Tibial artery (tissue), 4 donors: ENCODE results near the gene TMIE.

ENCODE experiments used
- DNase-seq, 2 donors: peaks; one replicate each; pipeline ENCODE4 v3.0.0-alpha.2; 2019
- H3K27ac ChIP-seq, 2 donors: fragments of 200-600 bp; sonication (generic) in 1 of 2; 1 replicate in 1 of 2; 2 replicates in 1 of 2; pipeline ENCODE4 v1.5.1; 2018 to 2019; ENCODE audit warnings: mild to moderate bottlenecking in 1 of 2
- H3K27me3 ChIP-seq, 2 donors: fragments of 200-600 bp; sonication (generic) in 1 of 2; one replicate each; pipeline versions ENCODE4 v1.5.1 to v1.6.0; 2016 to 2019
- H3K36me3 ChIP-seq, 3 donors: fragments of 200-600 bp; sonication (generic) in 2 of 3; one replicate each; pipeline ENCODE4 v1.5.1; 2016 to 2019; ENCODE audit warnings: mild to moderate bottlenecking in 2 of 3
- H3K4me1 ChIP-seq, 4 donors: fragments of 200-600 bp; sonication (generic) in 2 of 4; 1 replicate in 3 of 4; 2 replicates in 1 of 4; pipeline ENCODE4 v1.5.1; 2016 to 2019
- H3K4me3 ChIP-seq, 2 donors: fragments of 200-600 bp; sonication (generic) in 1 of 2; 1 replicate in 1 of 2; 2 replicates in 1 of 2; pipeline ENCODE4 v1.5.1; 2018 to 2019; ENCODE audit warnings: mild to moderate bottlenecking in 2 of 2
- H3K9me3 ChIP-seq, 3 donors: fragments of 200-600 bp; sonication (generic) in 1 of 3; one replicate each; pipeline ENCODE4 v1.5.1; 2016 to 2019
- CTCF ChIP-seq, 2 experiments: fragments of 200-600 bp in 1 of 2; fragments of 450-650 bp in 1 of 2; IDR thresholded peaks; one replicate each; pipeline ENCODE4 v1.5.1; 2017 to 2019; ENCODE audit warnings: antibody characterized with exemption in 2 of 2, mild to moderate bottlenecking in 1 of 2, moderate library complexity in 1 of 2
- intact Hi-C: fragments of 100-400 bp; cut with DNase I; formaldehyde crosslinking; loops from one replicate; pipeline ENCODE4 v1.15.0; 2023; ENCODE audit warnings: low total_unique reads

TMIE gene

GRCh38 chr3:46670891-46671427 lies 30.2 kb upstream of the TMIE start:
- Histone ChIP-seq H3K4me3 (no peak overlapping the region), H3K27me3 (peaks cover 0 to 3% of the 10 kb centered on the region in 2 donors), H3K9me3 (no peaks in the 10 kb centered on the region), H3K27ac (no peak overlapping the region), H3K4me1 (no peaks in the 10 kb centered on the region), H3K36me3 (peaks cover 7 to 53% (median 8%) of the 10 kb centered on the region in 3 donors)
- peak in 1 of 2 donors; percentile 39 for DNase-seq
- no peak for TF ChIP-seq CTCF (IDR thresholded peaks at IDR 0.05)
- intact Hi-C loops, result no loop called here

- no peak overlapping the region for H3K4me3 ChIP-seq
- H3K36me3 ChIP-seq, result peaks cover 7 to 60% (median 8%) of the 10 kb centered on the region in 3 donors
- no peaks in the 10 kb centered on the region for H3K27me3 ChIP-seq
- TF ChIP-seq CTCF (IDR thresholded peaks at IDR 0.05), result no peak
- no peak overlapping the region for H3K27ac ChIP-seq
- intact Hi-C loops, result no loop called here
- DNase-seq, result peak; percentile 16 to 50
- H3K4me1 ChIP-seq, result no peaks in the 10 kb centered on the region
- H3K9me3 ChIP-seq, result no peaks in the 10 kb centered on the region
Measured at GRCh38 chr3:46671541-46672348, 29.4 kb upstream of the TMIE start.

DNA sequence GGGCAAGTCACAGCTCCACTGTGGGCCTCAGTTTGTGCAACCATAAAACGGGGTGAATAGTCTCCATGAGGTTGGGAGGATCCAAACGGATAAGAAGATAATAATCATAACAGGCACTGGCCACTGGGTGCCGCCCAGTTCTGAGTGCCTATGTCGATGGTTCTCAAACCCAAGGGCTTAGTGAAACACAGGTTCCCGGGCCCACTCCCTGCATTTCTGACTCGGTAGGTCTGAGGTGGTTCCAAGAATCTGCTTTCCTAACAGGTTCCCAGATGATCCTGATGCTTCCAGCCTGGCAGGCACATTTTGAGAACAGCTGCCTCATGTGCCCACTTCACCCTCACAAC lies 28.9 kb upstream of the TMIE start:
- Histone ChIP-seq H3K36me3 (peaks cover 7 to 61% (median 8%) of the 10 kb centered on the region in 3 donors), H3K9me3 (no peaks in the 10 kb centered on the region), H3K27me3 (no peaks in the 10 kb centered on the region), H3K4me1 (no peaks in the 10 kb centered on the region), H3K27ac (no peak overlapping the region), H3K4me3 (no peak overlapping the region)
- intact Hi-C loops, result no loop called here
- TF ChIP-seq CTCF (IDR thresholded peaks at IDR 0.05), result no peak
- peak; percentile 7 to 24 for DNase-seq

DNA sequence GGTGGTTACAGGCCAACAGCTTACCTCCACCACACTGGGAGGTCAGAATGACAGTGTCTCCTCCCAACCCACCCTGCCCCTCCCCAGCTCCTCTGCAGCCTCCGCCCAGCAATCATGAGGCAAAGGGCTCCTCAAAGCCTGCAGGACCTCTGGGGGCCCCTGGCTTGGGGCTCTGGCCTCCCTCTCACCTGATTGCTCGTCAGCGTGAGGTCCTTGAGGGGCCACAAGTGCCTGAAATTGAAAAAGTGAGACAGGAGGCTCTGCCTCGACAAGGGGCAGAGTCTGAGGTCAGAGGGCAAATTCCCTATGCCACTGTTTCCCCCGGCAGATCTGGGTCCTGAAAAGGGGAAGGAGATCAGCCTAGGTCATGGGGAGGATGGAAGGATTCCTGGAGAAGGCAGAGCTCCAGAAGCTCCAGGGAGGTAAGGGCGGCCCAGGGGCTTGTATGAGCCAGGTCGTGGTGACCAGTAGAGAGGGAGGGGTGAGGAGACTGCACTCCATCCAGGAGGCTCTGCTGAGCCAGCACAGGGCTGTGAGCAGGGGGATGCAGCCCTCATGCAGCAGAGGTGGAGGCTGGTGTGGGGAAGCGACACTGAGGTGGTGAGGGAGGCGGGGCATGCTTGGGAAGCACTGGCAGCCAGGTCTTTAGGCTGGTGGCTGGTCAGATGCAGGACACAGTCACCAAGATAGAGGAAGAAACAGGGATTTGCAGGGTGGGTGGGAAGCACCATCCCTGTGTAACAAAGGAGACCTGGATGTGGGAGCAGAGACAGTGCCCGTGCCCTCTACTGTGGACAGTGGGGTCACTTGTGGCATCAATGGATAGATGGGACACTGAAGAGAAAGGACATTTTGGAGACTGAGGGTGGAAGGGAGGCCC lies 27.8 kb upstream of the TMIE start:
- DNase-seq, result peak; percentile 11 to 53
- Histone ChIP-seq H3K9me3 (no peaks in the 10 kb centered on the region), H3K27ac (no peak overlapping the region), H3K4me3 (no peak overlapping the region), H3K27me3 (no peaks in the 10 kb centered on the region), H3K4me1 (no peaks in the 10 kb centered on the region), H3K36me3 (peaks cover 7 to 69% (median 8%) of the 10 kb centered on the region in 3 donors)
- TF ChIP-seq CTCF (IDR thresholded peaks at IDR 0.05), result no peak
- intact Hi-C loops, result no loop called here

GRCh38 chr3:46674031-46674845 lies 27.0 kb upstream of the TMIE start:
- DNase-seq, result peak in 1 of 2 donors; percentile 46

More at GRCh38 chr3:46674031-46674845, 27.0 kb upstream of the TMIE start:
- Histone ChIP-seq H3K27ac (no peak overlapping the region), H3K9me3 (no peaks in the 10 kb centered on the region), H3K4me3 (no peak overlapping the region), H3K36me3 (peaks cover 7 to 77% (median 8%) of the 10 kb centered on the region in 3 donors), H3K27me3 (no peaks in the 10 kb centered on the region), H3K4me1 (no peaks in the 10 kb centered on the region)
- intact Hi-C loops, result no loop called here
- TF ChIP-seq CTCF (IDR thresholded peaks at IDR 0.05), result no peak
